ENCODE data around the gene PDZRN3. TPM values are rescaled to one million over a fixed set of nuclear protein-coding genes. Genes with fewer than 3 reads are reported as not detected.

PDZRN3 gene
- total RNA-seq, 1 donor from 2014 or later = 58.6 TPM

DNA sequence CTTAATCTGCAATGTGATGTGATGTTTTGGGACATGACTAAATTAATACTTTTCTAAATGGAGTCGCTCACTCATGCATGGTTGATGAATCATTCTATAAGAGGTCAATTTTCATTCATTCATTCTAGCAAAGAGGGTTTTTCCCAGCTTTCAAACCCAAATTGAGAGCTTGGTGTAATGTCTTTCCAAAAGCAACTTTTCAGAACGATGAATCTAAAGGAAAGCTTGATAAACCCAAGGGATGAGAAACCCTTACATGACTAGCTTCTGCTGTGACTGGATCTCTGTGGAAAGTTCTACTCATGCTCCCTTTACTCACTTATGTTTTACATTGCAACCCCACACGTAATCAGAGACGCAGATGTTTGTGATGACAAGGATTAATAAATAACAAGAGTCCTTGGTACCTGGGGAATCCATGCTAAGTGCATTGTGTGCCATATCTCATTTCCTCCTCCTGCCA is 47.7 kb downstream of the PDZRN3 start:
- H3K4me1 Mint-ChIP-seq (ENCODE audit: unreplicated experiment) = peaks cover 26% of the 10 kb centered on the region
- H3K27me3 Mint-ChIP-seq = peaks cover 5% of the 10 kb centered on the region
- no peak overlapping the region for H3K4me3 Mint-ChIP-seq
- no peaks in the 10 kb centered on the region for H3K36me3 Mint-ChIP-seq
- no peak for DNase-seq (ENCODE audit: extremely low spot score, unreplicated experiment)
- no peak overlapping the region for H3K27ac Mint-ChIP-seq
- peaks cover 4% of the 10 kb centered on the region for H3K9me3 Mint-ChIP-seq
- TF ChIP-seq, protein P1, sequence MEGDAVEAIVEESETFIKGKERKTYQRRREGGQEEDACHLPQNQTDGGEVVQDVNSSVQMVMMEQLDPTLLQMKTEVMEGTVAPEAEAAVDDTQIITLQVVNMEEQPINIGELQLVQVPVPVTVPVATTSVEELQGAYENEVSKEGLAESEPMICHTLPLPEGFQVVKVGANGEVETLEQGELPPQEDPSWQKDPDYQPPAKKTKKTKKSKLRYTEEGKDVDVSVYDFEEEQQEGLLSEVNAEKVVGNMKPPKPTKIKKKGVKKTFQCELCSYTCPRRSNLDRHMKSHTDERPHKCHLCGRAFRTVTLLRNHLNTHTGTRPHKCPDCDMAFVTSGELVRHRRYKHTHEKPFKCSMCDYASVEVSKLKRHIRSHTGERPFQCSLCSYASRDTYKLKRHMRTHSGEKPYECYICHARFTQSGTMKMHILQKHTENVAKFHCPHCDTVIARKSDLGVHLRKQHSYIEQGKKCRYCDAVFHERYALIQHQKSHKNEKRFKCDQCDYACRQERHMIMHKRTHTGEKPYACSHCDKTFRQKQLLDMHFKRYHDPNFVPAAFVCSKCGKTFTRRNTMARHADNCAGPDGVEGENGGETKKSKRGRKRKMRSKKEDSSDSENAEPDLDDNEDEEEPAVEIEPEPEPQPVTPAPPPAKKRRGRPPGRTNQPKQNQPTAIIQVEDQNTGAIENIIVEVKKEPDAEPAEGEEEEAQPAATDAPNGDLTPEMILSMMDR (conservative IDR thresholded peaks at IDR 0.05) = no peak

DNA sequence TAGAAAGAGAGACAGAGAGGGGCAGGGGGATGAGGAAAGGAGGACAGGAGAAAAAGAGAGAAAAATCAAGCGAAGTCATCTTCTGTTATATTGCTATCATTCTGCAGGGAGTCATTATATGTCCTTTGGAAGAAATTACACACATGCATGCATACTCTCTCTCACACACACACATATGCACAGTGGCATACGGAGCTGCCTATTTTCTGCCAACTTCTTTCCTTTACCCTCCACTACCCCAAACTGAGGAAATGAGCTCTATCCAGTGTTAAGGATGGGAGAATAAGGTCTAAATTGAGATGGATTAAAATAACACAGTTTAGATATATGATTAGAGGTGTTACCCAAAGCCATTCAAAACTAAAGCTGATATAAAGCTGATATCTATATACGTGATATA is 48.8 kb downstream of the PDZRN3 start:
- Mint-ChIP-seq H3K36me3 (no peaks in the 10 kb centered on the region), H3K27ac (no peak overlapping the region), H3K9me3 (peaks cover 4% of the 10 kb centered on the region), H3K4me3 (no peak overlapping the region), H3K27me3 (peaks cover 5% of the 10 kb centered on the region), H3K4me1 (ENCODE audit: unreplicated experiment) (peaks cover 37% of the 10 kb centered on the region)
- DNase-seq (ENCODE audit: extremely low spot score, unreplicated experiment) = no peak
- TF ChIP-seq, protein P1 (conservative IDR thresholded peaks at IDR 0.05) = no peak

DNA sequence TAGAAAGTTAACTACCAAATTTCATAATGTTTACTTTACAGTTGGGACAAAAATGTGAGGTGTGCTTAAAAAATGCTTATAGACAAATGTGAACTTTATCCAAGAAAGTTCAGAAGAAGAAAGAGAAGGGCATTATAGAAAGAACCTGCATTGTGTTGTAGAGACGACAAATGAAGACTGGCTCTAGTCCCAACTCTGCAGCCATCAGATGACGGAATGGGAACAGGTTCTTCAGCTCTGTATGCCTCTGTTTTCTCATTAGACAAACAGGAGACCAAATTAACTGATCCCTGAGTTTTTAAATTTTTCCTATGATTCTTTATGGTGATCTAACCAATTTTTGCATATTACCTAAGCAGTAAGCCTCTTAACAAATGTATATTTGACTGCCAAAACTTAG is 49.2 kb downstream of the PDZRN3 start:
- H3K4me3 Mint-ChIP-seq = no peak overlapping the region
- H3K4me1 Mint-ChIP-seq (ENCODE audit: unreplicated experiment) = peaks cover 41% of the 10 kb centered on the region
- peaks cover 5% of the 10 kb centered on the region for H3K27me3 Mint-ChIP-seq
- TF ChIP-seq, protein P1 (conservative IDR thresholded peaks at IDR 0.05) = no peak
- DNase-seq (ENCODE audit: extremely low spot score, unreplicated experiment) = no peak
- H3K27ac Mint-ChIP-seq = no peak overlapping the region
- peaks cover 4% of the 10 kb centered on the region for H3K9me3 Mint-ChIP-seq
- no peaks in the 10 kb centered on the region for H3K36me3 Mint-ChIP-seq

DNA sequence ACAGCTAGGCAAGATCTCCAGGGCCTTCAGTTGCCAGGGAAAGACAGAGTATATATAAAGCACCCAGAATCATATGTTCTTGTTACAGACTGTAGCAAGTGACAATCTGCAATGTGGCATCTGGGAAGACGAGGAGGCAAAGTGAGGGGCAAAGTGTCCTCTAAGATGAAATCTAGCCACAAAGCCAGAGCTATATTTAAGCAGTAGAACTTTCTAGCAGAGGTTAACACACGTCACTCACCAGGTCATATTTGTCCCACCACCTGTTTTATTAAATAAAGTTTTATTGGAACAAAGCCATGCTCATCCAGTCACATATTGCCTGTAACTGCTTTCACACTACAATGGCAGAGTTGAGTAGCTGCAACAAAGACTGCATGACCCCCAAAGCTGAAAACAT is 51.5 kb downstream of the PDZRN3 start:
- H3K27ac Mint-ChIP-seq = no peak overlapping the region
- peaks cover 4% of the 10 kb centered on the region for H3K9me3 Mint-ChIP-seq
- no peak for DNase-seq (ENCODE audit: extremely low spot score, unreplicated experiment)
- H3K4me1 Mint-ChIP-seq (ENCODE audit: unreplicated experiment) = peaks cover 61% of the 10 kb centered on the region
- no peak overlapping the region for H3K4me3 Mint-ChIP-seq
- H3K27me3 Mint-ChIP-seq = peaks cover 9% of the 10 kb centered on the region
- peaks cover 4% of the 10 kb centered on the region for H3K36me3 Mint-ChIP-seq
- TF ChIP-seq, protein P1 (conservative IDR thresholded peaks at IDR 0.05) = no peak

DNA sequence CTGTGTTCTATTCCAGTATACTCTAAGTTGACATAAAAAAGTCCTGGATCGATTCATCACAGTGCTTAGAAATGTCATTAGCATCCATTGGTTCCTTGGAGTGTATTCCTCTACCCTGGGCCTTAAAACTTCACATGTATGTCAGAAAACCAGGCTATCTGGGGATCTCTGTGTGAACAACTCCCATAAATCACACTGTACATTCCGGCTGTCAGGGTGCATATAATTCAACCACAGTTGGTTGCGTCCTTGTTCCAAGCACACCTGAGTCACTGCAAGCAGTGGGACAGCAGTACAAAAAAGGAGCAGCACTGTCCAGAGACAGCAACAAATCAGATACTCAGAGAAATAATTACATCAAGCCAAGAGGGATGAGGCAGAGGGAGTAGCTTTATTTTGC is 52.4 kb downstream of the PDZRN3 start:
- Mint-ChIP-seq H3K4me3 (peak overlapping the region; percentile 31), H3K27me3 (peaks cover 9% of the 10 kb centered on the region), H3K36me3 (peaks cover 4% of the 10 kb centered on the region), H3K9me3 (no peaks in the 10 kb centered on the region), H3K4me1 (ENCODE audit: unreplicated experiment) (peaks cover 59% of the 10 kb centered on the region), H3K27ac (peak overlapping the region; percentile 41)
- DNase-seq (ENCODE audit: extremely low spot score, unreplicated experiment) = no peak
- TF ChIP-seq, protein P1 (conservative IDR thresholded peaks at IDR 0.05) = no peak
